ENCODE data around the gene CACNA1S.

DNA sequence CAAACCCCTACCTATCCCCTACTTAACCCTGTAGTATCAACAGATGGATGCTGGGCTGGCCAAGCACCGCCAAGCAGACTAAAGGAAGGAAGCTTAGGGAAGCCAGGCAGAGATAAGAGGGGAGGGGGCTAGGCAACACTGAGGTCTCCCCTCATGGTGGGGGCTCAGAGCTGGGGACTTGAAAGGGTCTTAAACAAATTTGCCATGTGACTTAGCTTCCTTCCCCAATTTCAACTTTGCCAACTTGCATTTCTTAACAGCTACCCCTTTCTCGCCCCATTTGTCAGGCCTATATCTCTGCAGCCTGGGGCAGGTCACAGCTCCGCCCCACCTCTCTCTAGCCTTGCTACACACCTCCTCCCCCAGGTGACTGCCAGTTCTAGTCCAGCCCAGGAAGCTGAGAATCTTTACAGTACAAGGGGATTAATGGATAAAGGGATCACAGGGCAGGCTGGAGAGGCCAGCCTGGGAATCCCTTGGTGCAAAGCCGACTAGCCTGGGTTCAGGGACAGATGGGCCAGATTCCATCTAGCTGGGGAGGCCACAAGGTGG is 92.1 kb downstream of the CACNA1S start:
- TF ChIP-seq, protein P1, sequence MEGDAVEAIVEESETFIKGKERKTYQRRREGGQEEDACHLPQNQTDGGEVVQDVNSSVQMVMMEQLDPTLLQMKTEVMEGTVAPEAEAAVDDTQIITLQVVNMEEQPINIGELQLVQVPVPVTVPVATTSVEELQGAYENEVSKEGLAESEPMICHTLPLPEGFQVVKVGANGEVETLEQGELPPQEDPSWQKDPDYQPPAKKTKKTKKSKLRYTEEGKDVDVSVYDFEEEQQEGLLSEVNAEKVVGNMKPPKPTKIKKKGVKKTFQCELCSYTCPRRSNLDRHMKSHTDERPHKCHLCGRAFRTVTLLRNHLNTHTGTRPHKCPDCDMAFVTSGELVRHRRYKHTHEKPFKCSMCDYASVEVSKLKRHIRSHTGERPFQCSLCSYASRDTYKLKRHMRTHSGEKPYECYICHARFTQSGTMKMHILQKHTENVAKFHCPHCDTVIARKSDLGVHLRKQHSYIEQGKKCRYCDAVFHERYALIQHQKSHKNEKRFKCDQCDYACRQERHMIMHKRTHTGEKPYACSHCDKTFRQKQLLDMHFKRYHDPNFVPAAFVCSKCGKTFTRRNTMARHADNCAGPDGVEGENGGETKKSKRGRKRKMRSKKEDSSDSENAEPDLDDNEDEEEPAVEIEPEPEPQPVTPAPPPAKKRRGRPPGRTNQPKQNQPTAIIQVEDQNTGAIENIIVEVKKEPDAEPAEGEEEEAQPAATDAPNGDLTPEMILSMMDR (IDR thresholded peaks at IDR 0.05; ENCODE audit: poor library complexity): no peak
- no peak for TF ChIP-seq EZH2 (IDR thresholded peaks at IDR 0.05; ENCODE audit: borderline replicate concordance)

All from hepatocyte (in vitro differentiated cells).